Measurements from ENCODE around the gene ADAM15.

The ADAM15 gene

DNA sequence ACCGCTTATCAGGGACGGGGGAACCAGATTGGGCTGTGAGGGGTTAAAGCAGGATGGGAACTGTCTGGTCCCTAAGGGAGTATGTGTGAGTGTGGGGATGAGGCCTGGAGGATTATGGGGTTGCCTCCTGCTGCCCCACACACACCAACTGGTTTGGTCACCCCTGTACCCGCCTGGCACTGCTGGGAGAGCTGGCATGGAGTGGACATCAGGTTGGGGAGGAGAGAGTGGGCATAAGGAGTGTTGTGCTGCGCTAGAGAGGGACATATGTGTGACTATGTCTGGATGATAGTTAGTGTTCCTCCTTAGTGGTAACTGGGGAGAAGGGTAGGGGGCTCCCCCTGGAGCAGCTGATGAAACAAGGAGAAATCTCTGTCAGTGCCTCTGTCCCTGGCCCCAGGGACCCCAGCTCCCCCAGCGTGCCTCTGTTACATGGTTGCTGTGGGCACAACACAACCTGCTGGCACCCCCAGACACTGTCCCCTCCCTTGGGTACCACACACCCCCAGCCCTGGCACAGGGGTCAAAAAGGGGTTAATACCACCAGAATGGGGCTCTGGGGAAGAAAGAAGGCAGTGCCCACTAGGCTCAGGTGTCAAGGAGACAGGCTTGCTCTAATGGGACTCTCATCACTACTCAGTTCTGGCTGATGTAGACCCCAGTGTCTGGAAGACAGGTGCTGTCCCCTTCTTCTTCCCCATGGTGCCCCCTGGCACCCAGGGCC is 46.6 kb upstream of the ADAM15 start:
- Histone ChIP-seq H3K27me3 (ENCODE audit: control insufficient read depth in 1 of 2, insufficient read depth in 1 of 2, low read length in 2 of 2) (no peaks in the 10 kb centered on the region), H2BK5ac (ENCODE audit: low read depth, low read length, poor library complexity, severe bottlenecking) (no peak overlapping the region), H3K9me3 (ENCODE audit: control insufficient read depth, low read length) (no peaks in the 10 kb centered on the region), H3K4me3 (ENCODE audit: insufficient read depth in 1 of 2, low read depth in 1 of 2, low read length in 2 of 2) (peak overlapping the region; percentile 83 to 100), H2AFZ (ENCODE audit: low read depth, low read length) (no peak overlapping the region), H3K4ac (ENCODE audit: low read depth in 1 of 2, low read length in 2 of 2) (peak overlapping the region; percentile 64 to 69), H2BK12ac (ENCODE audit: low read length in 2 of 2) (peak overlapping the region; percentile 59 to 92), H3K14ac (ENCODE audit: low read length in 2 of 2) (peak overlapping the region in 1 of 2 experiments; percentile 84), H2BK15ac (ENCODE audit: low read depth, poor library complexity, severe bottlenecking) (no peak overlapping the region), H3K4me2 (ENCODE audit: low read length, poor library complexity, severe bottlenecking) (peak overlapping the region; percentile 62), H4K91ac (ENCODE audit: low read length) (peak overlapping the region; percentile 48), H4K8ac (ENCODE audit: low read length) (peak overlapping the region; percentile 29), H3K4me1 (ENCODE audit: control insufficient read depth, insufficient read depth, low read depth, low read length) (peaks cover 36% of the 10 kb centered on the region), H3K18ac (ENCODE audit: low read depth in 1 of 2, low read length in 2 of 2) (peak overlapping the region; percentile 58 to 88), H2BK120ac (ENCODE audit: low read depth, low read length) (peak overlapping the region; percentile 98), H3K36me3 (ENCODE audit: control insufficient read depth in 1 of 2, insufficient read depth in 2 of 2, low read depth in 1 of 2, low read length in 2 of 2) (peaks cover 3 to 39% of the 10 kb centered on the region in 2 experiments), H3K9ac (ENCODE audit: low read length) (peak overlapping the region; percentile 96), H3K23ac (ENCODE audit: low read length in 2 of 2) (peak overlapping the region in 1 of 2 experiments; percentile 5), H3K27ac (ENCODE audit: low read length, poor library complexity, severe bottlenecking) (peak overlapping the region; percentile 24), H2AK5ac (ENCODE audit: low read length, severe bottlenecking) (peak overlapping the region; percentile 1), H3K79me1 (replicated peaks; ENCODE audit: low read length, poor library complexity, severe bottlenecking) (peaks cover 22% of the 10 kb centered on the region)
- DNase-seq, result no peak
- 56% methylated on average over 5 of the region's 5 CpGs for WGBS

DNA sequence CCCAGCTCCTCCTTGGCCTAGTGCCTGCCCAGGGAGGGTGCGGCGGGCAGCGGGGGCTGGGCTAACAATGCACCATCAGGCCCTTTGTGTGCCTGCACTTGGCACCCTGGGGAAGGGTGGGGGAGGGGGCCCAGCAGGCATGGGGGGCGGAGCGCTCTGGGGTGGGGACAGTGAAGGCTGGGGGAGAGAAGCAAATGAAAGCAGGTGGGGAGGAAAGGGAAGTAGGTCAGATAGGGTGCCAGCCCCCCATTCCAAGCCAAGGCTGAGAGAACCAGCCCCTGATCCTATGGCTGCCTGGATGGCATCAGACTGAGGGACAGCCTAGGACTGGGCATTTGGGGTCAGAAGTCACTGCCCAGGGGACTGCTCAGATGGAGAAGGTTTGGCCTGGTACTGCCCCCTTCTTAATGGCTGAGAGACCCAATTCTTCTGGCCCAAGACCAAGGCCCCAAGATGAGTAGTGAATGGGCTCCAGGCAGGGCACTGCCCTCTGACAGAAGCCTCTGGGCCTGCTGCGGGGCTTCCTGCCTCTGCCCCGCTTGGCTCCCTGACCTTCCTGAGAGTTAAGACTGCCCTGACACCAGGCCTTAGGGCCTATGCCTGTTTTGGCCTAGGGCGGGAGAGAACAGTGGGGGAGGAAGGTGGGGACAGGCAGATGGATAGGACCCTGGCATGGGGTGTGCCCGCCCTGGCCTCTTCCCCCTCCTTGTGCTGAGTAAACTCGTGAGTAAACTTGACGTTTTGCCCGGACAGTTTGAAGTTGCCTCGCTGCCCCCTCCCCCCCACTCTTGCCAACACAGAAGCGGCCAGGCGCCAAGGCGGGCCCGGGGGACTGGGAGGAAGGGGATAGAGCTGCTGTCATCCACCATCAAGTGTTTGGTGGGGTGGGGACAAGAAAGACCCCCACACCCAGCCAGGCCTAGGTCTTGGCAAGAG is 45.8 kb upstream of the ADAM15 start:
- no peak for DNase-seq
- peak overlapping the region; percentile 45 for H4K91ac ChIP-seq (ENCODE audit: low read length)
- peak overlapping the region; percentile 14 for H2AK5ac ChIP-seq (ENCODE audit: low read length, severe bottlenecking)
- no peaks in the 10 kb centered on the region for H3K27me3 ChIP-seq (ENCODE audit: control insufficient read depth in 1 of 2, insufficient read depth in 1 of 2, low read length in 2 of 2)
- H3K23ac ChIP-seq (ENCODE audit: low read length in 2 of 2), result no peak overlapping the region
- peaks cover 3 to 48% of the 10 kb centered on the region in 2 experiments for H3K36me3 ChIP-seq (ENCODE audit: control insufficient read depth in 1 of 2, insufficient read depth in 2 of 2, low read depth in 1 of 2, low read length in 2 of 2)
- WGBS, result 95% methylated on average over 8 of the region's 17 CpGs
- H3K18ac ChIP-seq (ENCODE audit: low read depth in 1 of 2, low read length in 2 of 2), result no peak overlapping the region
- no peak overlapping the region for H3K27ac ChIP-seq (ENCODE audit: low read length, poor library complexity, severe bottlenecking)
- H4K8ac ChIP-seq (ENCODE audit: low read length), result no peak overlapping the region
- H3K79me1 ChIP-seq (replicated peaks; ENCODE audit: low read length, poor library complexity, severe bottlenecking), result peaks cover 27% of the 10 kb centered on the region
- no peak overlapping the region for H2BK120ac ChIP-seq (ENCODE audit: low read depth, low read length)
- H3K9ac ChIP-seq (ENCODE audit: low read length), result peak overlapping the region; percentile 96
- H3K4me2 ChIP-seq (ENCODE audit: low read length, poor library complexity, severe bottlenecking), result no peak overlapping the region
- H3K4ac ChIP-seq (ENCODE audit: low read depth in 1 of 2, low read length in 2 of 2), result no peak overlapping the region
- H3K9me3 ChIP-seq (ENCODE audit: control insufficient read depth, low read length), result no peaks in the 10 kb centered on the region
- peaks cover 31% of the 10 kb centered on the region for H3K4me1 ChIP-seq (ENCODE audit: control insufficient read depth, insufficient read depth, low read depth, low read length)
- H3K4me3 ChIP-seq (ENCODE audit: insufficient read depth in 1 of 2, low read depth in 1 of 2, low read length in 2 of 2), result peak overlapping the region in 1 of 2 experiments; percentile 44
- no peak overlapping the region for H2AFZ ChIP-seq (ENCODE audit: low read depth, low read length)
- H3K14ac ChIP-seq (ENCODE audit: low read length in 2 of 2), result no peak overlapping the region
- peak overlapping the region in 1 of 2 experiments; percentile 12 for H2BK12ac ChIP-seq (ENCODE audit: low read length in 2 of 2)
- no peak overlapping the region for H2BK15ac ChIP-seq (ENCODE audit: low read depth, poor library complexity, severe bottlenecking)
- H2BK5ac ChIP-seq (ENCODE audit: low read depth, low read length, poor library complexity, severe bottlenecking), result no peak overlapping the region

DNA sequence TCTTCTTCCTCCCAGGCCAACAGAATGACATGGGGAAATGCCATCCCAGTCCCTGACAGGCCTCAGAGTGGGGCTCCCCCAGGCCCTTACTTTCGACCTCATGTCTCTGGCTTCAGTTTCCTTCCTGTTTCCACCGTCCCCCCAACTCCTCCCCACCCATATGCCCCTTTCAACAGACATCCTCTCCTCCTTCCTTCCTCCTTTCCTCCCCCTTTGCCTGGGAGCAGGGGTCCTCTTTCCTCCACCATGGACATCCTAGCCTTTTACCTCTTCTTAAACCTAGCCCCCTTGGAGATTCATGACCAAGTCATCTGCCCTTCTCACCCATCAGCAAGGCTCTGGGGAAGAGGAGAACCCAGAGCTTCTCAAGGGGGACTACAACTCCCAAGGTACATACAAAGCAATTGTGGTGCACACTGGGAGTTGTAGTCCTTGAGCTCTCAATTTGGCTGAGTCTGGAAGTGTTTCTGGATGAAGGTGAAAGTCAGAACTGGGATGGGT is 44.5 kb upstream of the ADAM15 start:
- H3K4me2 ChIP-seq (ENCODE audit: low read length, poor library complexity, severe bottlenecking), result no peak overlapping the region
- 95% methylated on average over 2 of the region's 2 CpGs for WGBS
- H2BK12ac ChIP-seq (ENCODE audit: low read length in 2 of 2), result no peak overlapping the region
- no peak overlapping the region for H3K9ac ChIP-seq (ENCODE audit: low read length)
- DNase-seq, result no peak
- H3K4ac ChIP-seq (ENCODE audit: low read depth in 1 of 2, low read length in 2 of 2), result no peak overlapping the region
- no peak overlapping the region for H3K4me3 ChIP-seq (ENCODE audit: insufficient read depth in 1 of 2, low read depth in 1 of 2, low read length in 2 of 2)
- H3K9me3 ChIP-seq (ENCODE audit: control insufficient read depth, low read length), result no peaks in the 10 kb centered on the region
- peaks cover 8 to 61% of the 10 kb centered on the region in 2 experiments for H3K36me3 ChIP-seq (ENCODE audit: control insufficient read depth in 1 of 2, insufficient read depth in 2 of 2, low read depth in 1 of 2, low read length in 2 of 2)
- no peak overlapping the region for H3K18ac ChIP-seq (ENCODE audit: low read depth in 1 of 2, low read length in 2 of 2)
- H3K4me1 ChIP-seq (ENCODE audit: control insufficient read depth, insufficient read depth, low read depth, low read length), result peaks cover 31% of the 10 kb centered on the region
- no peak overlapping the region for H2AK5ac ChIP-seq (ENCODE audit: low read length, severe bottlenecking)
- no peaks in the 10 kb centered on the region for H3K27me3 ChIP-seq (ENCODE audit: control insufficient read depth in 1 of 2, insufficient read depth in 1 of 2, low read length in 2 of 2)
- peaks cover 35% of the 10 kb centered on the region for H3K79me1 ChIP-seq (replicated peaks; ENCODE audit: low read length, poor library complexity, severe bottlenecking)
- H3K14ac ChIP-seq (ENCODE audit: low read length in 2 of 2), result no peak overlapping the region
- no peak overlapping the region for H3K27ac ChIP-seq (ENCODE audit: low read length, poor library complexity, severe bottlenecking)
- H2BK120ac ChIP-seq (ENCODE audit: low read depth, low read length), result no peak overlapping the region
- no peak overlapping the region for H2BK15ac ChIP-seq (ENCODE audit: low read depth, poor library complexity, severe bottlenecking)
- no peak overlapping the region for H2AFZ ChIP-seq (ENCODE audit: low read depth, low read length)
- no peak overlapping the region for H2BK5ac ChIP-seq (ENCODE audit: low read depth, low read length, poor library complexity, severe bottlenecking)
- no peak overlapping the region for H3K23ac ChIP-seq (ENCODE audit: low read length in 2 of 2)
- no peak overlapping the region for H4K91ac ChIP-seq (ENCODE audit: low read length)
- no peak overlapping the region for H4K8ac ChIP-seq (ENCODE audit: low read length)
